ENCODE results near the gene WWC2.

WWC2 gene

GRCh38 chr4:183354219-183354618, 255.2 kb downstream of the WWC2 start:
- DNase-seq (ENCODE audit: low read depth in 2 of 2) = no peak

DNA sequence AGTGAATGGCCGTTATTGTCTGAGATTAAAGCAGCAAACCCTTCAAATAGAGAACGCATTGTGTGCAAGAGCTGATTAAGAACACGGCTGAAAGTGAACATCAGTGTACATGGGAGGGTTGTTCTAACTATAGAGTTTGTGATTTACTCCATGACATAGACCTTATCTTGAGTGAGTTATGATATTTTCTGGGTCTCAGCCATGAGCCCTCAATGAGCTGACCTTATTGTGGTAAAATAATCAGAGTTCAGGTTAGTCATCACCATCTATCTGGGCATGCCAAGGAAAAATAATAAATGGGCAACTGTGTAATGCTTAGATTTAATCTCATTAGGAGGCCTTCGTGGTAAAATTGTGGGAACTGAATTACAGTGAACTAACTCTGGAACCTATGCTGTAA, 256.3 kb downstream of the WWC2 start:
- no peak for DNase-seq (ENCODE audit: low read depth in 2 of 2)

DNA sequence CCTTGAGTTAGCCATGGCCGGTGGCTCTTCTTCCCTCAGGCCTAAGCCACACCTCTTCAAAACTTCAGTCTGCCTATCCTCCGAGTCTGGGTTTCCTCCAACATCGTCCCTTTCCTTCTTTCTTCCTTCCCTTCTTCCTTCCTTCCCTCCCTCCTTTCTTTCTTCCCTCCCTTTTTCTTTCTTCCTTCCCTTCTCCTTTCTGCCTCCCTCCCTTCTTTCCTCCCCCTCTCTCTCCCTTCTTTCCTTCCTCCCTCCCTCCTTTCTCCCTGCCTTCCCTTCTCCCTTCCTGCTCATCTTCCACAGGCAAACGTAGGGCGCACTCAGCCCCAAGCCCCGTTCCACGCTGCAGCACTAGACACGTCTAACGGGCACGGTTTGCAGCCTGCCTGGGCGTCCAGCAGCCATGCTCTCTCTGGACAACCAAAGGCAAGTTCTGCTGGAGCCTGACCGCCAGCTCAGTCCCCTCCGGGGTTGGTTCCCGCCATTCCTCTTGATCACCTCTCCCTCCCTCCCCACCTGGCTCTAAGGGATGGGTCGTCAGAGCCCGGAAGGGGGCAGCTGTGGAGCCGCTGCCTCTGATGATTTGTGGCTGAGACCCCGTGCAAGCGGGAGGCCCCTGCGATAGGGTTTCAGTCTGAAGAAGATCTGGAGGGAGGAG, 257.2 kb downstream of the WWC2 start:
- DNase-seq (ENCODE audit: low read depth in 2 of 2) = no peak

DNA sequence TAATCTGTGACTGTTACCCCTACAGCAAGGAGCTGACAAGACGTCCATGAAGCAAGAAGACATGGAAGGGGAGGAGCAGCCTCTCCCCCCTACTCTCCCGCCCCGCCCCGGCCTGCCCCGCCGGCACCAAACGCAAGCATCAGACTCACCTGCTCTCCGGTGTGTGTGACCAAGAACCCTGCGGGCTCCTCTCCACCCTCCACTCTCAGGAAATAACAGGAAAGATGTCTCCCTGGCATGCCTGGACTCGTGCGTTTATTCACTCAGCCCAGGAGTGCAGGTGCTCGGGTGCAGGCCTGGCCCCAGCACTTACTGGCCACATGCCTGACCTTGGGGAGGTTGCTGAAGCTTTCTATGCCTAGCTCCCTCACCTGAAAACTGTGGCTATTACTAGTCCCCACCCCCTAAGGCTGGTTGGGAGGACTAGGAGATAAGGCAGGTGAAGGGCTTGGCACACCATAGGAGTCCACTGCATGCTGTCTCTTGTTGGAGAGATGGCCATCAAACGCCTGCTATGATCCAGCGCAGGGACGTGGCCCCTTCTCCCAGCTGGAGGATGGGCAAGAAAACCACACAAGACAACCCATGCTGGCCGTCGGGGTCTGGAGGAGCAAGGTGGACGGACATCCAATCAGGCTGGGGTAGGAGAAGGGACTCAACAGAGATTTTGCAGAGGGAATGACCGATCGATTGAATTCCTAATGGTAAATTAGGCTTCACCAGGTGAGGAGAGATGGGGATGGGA, 258.0 kb downstream of the WWC2 start:
- DNase-seq (ENCODE audit: low read depth in 2 of 2) = no peak

- no peak for DNase-seq (ENCODE audit: low read depth in 2 of 2)
Observed at GRCh38 chr4:183358215-183358755, 259.2 kb downstream of the WWC2 start.

GRCh38 chr4:183360161-183360919, 261.3 kb downstream of the WWC2 start:
- no peak for DNase-seq (ENCODE audit: low read depth in 2 of 2)

GRCh38 chr4:183362036-183362435, 263.0 kb downstream of the WWC2 start:
- no peak for DNase-seq (ENCODE audit: low read depth in 2 of 2)

DNA sequence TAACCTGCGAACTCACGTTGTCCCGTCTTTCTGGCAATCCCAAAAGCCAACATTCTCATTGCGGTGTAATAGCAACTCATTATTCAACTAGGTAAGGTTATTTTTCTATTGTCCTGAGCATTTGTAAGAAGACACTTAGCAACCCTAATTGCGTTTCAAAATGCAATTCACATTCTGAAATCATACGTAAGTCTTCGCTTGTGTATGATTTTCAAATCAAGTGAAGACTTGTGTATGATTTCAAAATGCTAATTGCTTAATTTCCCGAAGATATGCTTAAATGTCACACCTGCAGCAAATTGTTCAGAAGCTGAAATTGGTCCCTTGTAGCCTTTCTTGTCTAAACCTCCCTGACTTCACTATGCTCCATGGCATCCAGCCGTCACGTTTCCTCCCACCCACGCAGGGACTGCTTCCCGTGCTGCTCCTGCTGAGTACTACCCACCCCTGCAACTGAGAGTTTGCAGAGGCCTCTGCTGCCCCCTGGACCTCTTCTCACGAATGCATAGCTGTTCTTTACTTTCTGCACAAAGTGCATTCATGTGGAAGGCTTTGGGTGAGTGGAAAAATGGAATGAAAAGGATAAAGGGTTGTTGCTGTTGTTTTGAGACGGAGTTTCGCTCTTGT, 264.0 kb downstream of the WWC2 start:
- DNase-seq (ENCODE audit: low read depth in 2 of 2) = no peak

- no peak for DNase-seq (ENCODE audit: low read depth in 2 of 2)
Observed at GRCh38 chr4:183364025-183364424, 265.0 kb downstream of the WWC2 start.

DNA sequence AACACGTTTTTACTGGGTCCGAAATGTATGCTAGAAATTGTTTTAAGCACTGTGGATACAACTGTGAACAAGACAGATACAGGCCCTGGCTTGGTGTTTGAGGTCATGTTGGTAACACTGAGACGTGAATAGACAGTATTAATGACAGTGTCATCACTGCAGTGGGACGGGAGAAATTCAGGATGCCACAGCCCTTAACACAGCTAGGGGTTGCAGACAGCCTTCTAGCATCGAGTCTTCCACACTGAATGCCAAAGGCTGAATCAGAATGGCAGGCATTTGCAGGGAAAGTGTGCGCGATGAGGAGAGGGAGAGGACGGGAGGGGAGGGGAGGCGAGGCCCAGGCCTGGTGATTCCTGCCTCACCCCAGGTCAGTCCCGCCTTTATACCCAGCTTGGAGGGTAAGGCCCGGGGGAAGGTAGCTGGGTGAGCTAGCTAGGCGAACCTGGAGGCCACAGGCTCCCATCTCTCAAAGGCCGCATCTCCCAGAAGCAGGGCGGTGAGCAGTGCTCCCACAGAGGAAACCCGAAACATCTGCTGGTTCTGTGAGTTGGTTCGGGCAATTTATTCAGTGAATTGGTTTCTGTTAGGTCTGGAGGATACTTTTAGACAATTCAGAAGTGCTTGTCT, 267.3 kb downstream of the WWC2 start:
- DNase-seq (ENCODE audit: low read depth in 2 of 2) = no peak

DNA sequence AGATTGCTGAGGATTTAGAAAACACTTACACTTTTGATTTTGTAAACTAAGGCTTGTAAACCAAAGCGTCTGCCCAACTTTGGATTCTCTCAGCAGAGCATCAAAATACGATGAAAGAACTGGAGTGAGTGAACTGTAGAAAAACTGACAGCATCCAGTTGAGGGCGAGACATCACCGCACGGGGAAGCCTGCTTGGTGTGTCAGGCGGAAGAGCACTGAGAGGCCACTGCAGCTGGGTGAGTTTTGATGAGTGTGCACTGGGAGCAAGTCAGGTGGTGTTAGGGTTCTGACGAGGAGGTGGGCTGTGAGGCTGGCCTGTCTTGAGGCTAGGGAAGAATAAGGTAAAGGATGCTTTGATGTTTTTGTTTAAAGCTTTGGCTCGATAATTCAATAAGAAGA, 270.0 kb downstream of the WWC2 start:
- DNase-seq (ENCODE audit: low read depth in 2 of 2) = no peak
